NCI-H2196 treated with DMSO at 0.1 percent for 48 hours (cell line): ENCODE results near the gene BEAN1.
"Not testable (repeated sequence)": the region's sequence is repeated elsewhere in the genome, so short reads cannot be mapped to it uniquely, and the experiment has no call there.

ENCODE experiments used
- DNase-seq: peaks from one replicate; lab custom pipeline; 2025; ENCODE audit not compliant: unreplicated experiment; lab: John Stamatoyannopoulos, UW

Gene BEAN1

GRCh38 chr16:66440271-66440802 lies 13.2 kb downstream of the BEAN1 start:
- no peak for DNase-seq

DNA sequence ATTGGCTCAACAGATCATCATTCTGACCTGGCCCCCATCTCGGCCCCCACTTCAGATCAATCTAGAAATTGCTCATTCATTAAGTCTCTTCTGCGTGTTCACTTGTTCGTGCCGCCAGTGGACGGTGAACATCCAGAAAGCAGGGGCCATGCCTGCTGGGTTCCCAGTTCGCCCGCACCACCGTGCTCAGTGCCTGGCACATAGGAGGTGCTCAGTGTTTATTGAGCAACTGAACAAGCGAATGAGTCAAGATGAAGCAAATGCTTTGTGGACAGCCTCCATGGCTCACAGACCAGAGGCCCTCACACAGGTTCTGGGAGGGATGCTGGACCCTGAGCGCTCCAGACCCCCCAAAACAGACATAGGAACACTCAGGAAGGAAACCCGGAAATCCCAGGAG lies 13.9 kb downstream of the BEAN1 start:
- no peak for DNase-seq

DNA sequence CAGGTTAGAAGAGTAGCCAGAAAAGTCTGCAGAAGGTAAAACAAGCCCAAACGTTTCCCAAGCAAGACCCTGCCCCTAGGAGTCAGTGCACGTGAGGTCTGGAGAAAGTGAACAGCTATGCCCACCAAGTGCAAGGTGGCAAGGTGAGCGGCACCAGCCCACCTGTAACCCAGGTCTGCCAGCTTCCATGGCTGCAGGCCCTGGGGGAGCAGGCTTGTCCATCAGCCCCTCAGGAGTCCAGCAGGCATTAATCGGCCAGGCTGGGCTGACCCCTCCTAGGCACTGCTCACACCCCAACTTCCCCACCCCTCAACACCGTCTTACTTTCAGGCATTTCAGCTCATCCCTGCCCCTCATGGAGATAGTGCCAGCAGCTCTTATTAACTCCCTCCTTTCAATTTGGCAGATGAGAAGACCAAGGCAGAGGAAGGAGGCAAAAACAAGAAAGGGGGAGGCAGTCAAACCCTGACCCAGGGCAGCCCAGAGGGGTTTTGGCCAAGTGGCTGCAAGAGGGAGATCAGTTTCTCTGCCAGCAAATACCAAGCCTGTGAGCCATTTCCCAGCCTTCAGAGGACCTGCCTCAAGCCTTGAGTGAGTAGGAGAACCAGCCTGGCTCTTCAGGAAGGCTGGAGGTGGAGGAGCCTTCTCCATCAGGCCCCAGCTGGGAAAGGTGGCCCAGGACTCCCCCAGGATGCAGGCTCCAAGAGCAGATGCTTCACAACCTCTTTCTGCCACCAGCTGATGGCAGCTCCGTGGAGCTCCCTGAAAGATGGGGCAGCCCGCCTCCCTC lies 14.7 kb downstream of the BEAN1 start:
- DNase-seq = no peak

GRCh38 chr16:66442502-66443268 lies 15.6 kb downstream of the BEAN1 start:
- DNase-seq = no peak

DNA sequence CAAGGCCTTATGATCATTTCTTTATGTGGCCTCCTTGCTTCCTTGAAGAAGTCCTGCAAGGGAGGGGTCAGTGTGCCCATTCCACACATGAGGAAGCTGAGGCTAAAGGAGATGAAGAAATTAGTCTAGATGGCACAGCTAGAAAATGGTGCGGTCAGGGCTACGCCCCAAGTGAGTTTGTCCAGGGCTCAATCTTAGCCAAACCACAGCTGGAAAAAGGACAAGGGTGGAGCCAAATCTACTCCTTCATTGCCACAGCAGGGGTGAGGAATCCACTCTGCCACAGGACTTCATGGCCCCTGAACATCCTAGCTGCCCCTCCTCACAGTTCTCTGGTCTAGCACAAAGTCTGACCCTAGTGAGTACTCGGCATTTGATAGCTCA lies 16.2 kb downstream of the BEAN1 start:
- no peak for DNase-seq

DNA sequence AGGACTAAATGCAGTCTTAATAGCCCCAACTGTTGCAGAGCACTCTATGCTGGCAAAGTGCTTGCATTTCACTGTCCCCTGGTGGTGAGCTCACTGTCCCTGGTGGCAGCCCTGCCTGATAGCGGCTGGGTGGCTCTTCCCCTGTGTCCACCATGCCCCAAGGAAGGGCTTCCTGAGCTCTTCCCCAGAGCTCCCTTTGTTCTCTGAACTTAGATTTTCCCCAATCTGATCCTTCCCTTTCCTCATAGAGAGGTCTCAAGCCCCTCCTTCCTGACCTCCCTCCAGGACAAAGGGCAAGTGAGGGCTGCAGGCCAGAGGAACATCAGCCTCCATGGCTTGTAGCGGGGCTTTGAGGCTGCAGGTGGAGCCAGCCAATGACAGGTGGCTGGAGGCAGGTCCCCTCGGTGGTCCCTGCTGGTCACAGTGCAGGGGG lies 17.0 kb downstream of the BEAN1 start:
- DNase-seq = no peak

DNA sequence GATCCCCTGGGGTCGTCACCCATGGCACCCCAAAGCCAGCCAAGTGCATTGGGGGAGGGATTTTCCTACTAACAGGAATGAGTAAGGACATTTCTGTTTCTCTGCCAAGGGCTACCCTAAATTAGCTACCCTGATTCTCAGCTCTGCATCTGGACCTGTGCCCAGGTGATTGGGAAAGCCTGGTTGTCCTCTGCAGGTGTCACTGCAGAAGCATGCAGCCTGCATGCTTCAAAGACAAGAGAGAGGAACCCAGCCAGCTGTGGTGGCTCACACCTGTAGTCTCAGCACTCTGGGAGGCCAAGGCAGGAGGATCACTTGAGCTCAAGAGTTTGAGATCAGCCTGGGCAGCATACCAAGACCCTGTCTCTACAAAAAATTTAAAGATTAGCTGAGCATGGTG lies 19.6 kb downstream of the BEAN1 start:
- DNase-seq = no peak

GRCh38 chr16:66447491-66447890 lies 20.4 kb downstream of the BEAN1 start:
- DNase-seq = no peak

DNA sequence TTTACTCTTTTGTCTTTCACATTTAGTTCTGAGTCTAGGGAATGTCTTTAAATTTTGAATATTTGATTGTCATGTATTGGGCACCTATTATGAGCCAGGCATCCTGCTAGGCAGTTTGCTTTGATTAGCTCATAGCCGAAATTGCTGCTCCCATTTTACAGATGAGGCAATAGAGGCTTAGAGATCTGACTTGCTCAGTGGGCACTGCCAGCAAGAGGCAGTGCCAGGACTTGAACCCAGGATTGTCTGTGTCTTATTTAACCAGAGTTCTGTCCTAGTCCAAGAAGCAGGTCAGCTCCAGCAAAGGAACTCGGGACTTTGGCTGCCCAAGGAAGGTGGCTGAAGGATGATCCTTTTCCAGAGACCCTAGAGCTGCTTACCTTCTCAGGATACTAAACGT lies 24.5 kb downstream of the BEAN1 start:
- no peak for DNase-seq

- DNase-seq = not testable (repeated sequence)
Measured at GRCh38 chr16:66453230-66453629, 26.1 kb downstream of the BEAN1 start.

DNA sequence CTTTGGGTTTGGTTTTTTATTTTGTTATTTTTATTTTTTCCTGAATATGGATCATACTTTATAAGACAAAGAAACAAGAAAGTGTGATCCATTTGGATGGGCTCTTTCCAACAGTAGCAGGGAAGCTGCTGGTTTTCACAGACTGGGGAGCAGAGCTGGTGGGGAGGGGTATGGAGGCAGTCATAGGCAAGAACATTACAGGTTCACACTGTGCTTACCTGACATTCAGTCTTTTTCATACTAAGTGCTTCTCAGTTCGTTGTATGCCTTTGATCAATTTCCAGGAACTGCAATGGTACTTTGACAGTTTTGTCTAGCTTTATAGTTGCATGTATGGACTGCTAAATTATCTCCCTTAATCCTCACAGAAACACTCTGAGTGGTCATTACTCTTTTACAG lies 27.7 kb downstream of the BEAN1 start:
- DNase-seq = no peak

- DNase-seq = no peak
Measured at GRCh38 chr16:66455970-66456369, 28.9 kb downstream of the BEAN1 start.

- DNase-seq = no peak
Measured at GRCh38 chr16:66457888-66458287, 30.8 kb downstream of the BEAN1 start.

DNA sequence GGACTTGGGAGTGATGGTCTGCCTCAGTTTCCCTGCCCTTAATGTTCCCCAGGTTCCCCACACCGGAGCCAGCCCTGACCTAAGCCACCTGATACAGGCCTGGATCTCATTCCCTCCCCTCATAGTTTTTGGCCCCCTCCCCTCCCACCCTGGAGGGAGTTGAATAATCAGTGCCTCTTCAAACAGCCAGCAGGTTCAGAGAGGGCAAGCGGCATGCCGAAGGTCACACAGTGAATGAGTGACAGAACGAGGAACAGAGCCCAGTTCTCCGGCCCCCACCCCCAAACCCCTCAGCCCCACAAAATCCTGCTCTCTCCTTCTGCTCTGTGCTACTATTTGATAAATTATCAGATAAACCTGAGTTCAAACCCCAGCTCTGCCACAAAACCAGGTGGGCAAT lies 31.2 kb downstream of the BEAN1 start:
- no peak for DNase-seq

GRCh38 chr16:66458853-66459252 lies 31.8 kb downstream of the BEAN1 start:
- DNase-seq = no peak

- no peak for DNase-seq
Measured at GRCh38 chr16:66459878-66460277, 32.8 kb downstream of the BEAN1 start.

DNA sequence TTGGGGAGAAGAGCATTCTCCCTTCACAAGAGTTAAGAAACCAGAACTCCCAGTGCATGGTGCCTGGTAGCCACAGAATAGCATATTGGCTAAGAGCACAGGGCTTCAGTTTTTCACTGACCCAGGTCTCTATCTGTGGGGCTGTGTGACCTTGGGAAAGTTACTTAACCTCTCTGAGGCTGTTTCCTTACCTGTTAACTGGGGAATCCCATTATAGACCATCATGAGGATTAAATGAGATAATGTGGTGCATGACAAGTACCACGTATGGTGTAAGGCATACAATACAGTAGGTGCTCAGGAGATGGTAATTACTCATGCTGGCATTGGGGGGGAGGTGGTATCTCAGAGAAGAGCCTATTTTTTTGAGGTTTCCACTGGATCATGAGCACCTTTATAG lies 33.6 kb downstream of the BEAN1 start:
- DNase-seq = no peak

GRCh38 chr16:66462912-66463311 lies 35.8 kb downstream of the BEAN1 start:
- DNase-seq = no peak

- not testable (repeated sequence) for DNase-seq
Measured at GRCh38 chr16:66465946-66466345, 38.9 kb downstream of the BEAN1 start.

DNA sequence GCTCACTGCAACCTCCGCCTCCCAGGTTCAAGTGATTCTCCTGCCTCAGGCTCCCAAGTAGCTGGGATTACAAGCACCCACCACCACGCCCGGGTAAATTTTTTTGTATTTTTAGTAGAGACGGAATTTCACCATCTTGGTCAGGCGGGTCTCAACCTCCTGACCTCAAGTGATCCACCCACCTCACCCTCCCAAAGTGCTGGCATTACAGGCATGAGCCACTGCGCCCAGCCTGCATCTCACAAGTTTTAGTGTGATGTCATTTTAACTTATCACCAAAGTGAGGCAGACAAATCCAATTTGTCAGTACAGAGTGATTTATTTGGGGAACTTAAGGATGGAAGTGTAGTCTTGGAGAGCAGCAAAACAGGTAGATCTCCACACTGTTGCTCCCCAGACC lies 39.5 kb downstream of the BEAN1 start:
- not testable (repeated sequence) for DNase-seq

DNA sequence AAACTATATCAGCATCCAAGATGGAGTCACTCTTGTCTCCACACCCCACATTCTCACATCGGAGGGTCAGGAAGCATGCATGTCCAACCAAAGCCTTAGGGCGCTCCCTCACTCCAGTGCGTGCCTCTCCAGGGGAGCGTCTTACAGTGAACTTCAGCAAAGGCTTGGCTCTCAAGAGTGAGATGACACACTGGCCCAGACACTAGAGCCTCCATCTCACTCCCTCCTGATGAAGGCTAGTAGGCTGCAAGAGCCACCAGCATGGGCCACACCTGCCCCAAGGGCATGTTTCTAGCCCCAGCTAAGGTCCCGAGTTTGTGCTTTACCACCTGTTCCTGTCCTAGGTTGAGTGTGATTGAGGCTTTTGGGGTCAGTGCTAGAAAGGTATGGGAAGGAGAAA lies 40.5 kb downstream of the BEAN1 start:
- DNase-seq = no peak

GRCh38 chr16:66468321-66468965 lies 41.3 kb downstream of the BEAN1 start:
- no peak for DNase-seq
